GM23248 (cell line): ENCODE measurements around the gene ZER1. TPM values are rescaled to one million over a fixed set of nuclear protein-coding genes. Genes with fewer than 3 reads are reported as not detected.

Experiments used
- DNase-seq: peaks from one replicate; pipeline ENCODE4 v3.0.0-alpha.2; 2015
- H2AFZ ChIP-seq: fragments of 200-600 bp; sonication (generic); 2 replicates; pipeline ENCODE4 v1.6.1; 2016; ENCODE audit warnings: antibody characterized with exemption
- H3F3A ChIP-seq: fragments of 200-600 bp; sonication (generic); 2 replicates; pipeline ENCODE4 v1.6.1; 2016; ENCODE audit warnings: mild to moderate bottlenecking, antibody characterized with exemption, mixed run types; ENCODE audit not compliant: insufficient read depth
- H3K27ac ChIP-seq: fragments of 200-600 bp; sonication (generic); 2 replicates; pipeline ENCODE4 v1.5.1; 2016; ENCODE audit warnings: mild to moderate bottlenecking
- H3K27me3 ChIP-seq: fragments of 200-600 bp; sonication (generic); replicated peaks from 2 replicates; pipeline ENCODE4 v1.6.1; 2016; ENCODE audit warnings: mild to moderate bottlenecking; ENCODE audit not compliant: insufficient read depth
- H3K36me3 ChIP-seq: fragments of 200-600 bp; sonication (generic); 2 replicates; pipeline ENCODE4 v1.6.1; 2016; ENCODE audit warnings: low read depth, mild to moderate bottlenecking
- H3K4me1 ChIP-seq: fragments of 200-600 bp; sonication (generic); 2 replicates; pipeline ENCODE4 v1.6.1; 2016; ENCODE audit warnings: mild to moderate bottlenecking; ENCODE audit not compliant: insufficient read depth
- H3K4me2 ChIP-seq: fragments of 200-600 bp; sonication (generic); one replicate; pipeline ENCODE4 v1.6.1; 2016; ENCODE audit warnings: mild to moderate bottlenecking; ENCODE audit not compliant: unreplicated experiment
- H3K4me3 ChIP-seq: fragments of 200-600 bp; sonication (generic); 2 replicates; pipeline ENCODE4 v1.5.1; 2016; ENCODE audit warnings: mild to moderate bottlenecking
- H3K79me2 ChIP-seq: fragments of 200-600 bp; sonication (generic); 2 replicates; pipeline ENCODE4 v1.6.1; 2016; ENCODE audit warnings: mild to moderate bottlenecking; ENCODE audit not compliant: insufficient read depth
- H3K9ac ChIP-seq: fragments of 200-600 bp; sonication (generic); 2 replicates; pipeline ENCODE4 v1.6.1; 2016; ENCODE audit warnings: mild to moderate bottlenecking
- H3K9me2 ChIP-seq: fragments of 200-600 bp; sonication (generic); 2 replicates; pipeline ENCODE4 v1.6.1; 2016; ENCODE audit warnings: mixed run types, mild to moderate bottlenecking, moderate library complexity; ENCODE audit not compliant: insufficient read depth
- H3K9me3 ChIP-seq: fragments of 200-600 bp; sonication (generic); one replicate; pipeline ENCODE4 v1.6.1; 2017; ENCODE audit warnings: low read depth
- H4K20me1 ChIP-seq: fragments of 200-600 bp; sonication (generic); 2 replicates; pipeline ENCODE4 v1.6.0; 2016; ENCODE audit not compliant: insufficient read depth
- EZH2 ChIP-seq: fragments of 200-600 bp; sonication (generic); IDR thresholded peaks from 2 replicates; pipeline ENCODE4 v1.6.1; 2018; ENCODE audit warnings: antibody characterized with exemption, mild to moderate bottlenecking; ENCODE audit not compliant: insufficient read depth, poor library complexity, severe bottlenecking
- EZH2phosphoT487 ChIP-seq: fragments of 200-600 bp; sonication (generic); IDR thresholded peaks from 2 replicates; pipeline ENCODE4 v1.6.1; 2018; ENCODE audit warnings: antibody characterized with exemption, moderate library complexity, mild to moderate bottlenecking, low read depth; ENCODE audit not compliant: insufficient read depth
- WGBS, 2 experiments: methylation state at CpG; one replicate each; pipeline ENCODE4 v1.1.6; 2015 to 2017; ENCODE audit warnings: low lambda C conversion rate in 2 of 2, low coverage in 1 of 2; ENCODE audit errors: missing lambda C conversion rate in 2 of 2; 5-methylcytosine and 5-hydroxymethylcytosine counted together
- in situ Hi-C: fragments of 300-500 bp; cut with MboI; formaldehyde crosslinking; loops from 2 replicates; pipeline ENCODE4 v1.15.0; 2020
- polyA plus RNA-seq: library from polyadenylated mRNA; unstranded; fragments of >200 nt; fragmentation: Nextera tagmentation; extraction: Ambion mirVana; gene quantifications from 2 replicates; pipeline ENCODE4 v1.2.1, GENCODE V29; 2016
- total RNA-seq: library from RNA; depleted of rRNA; stranded (reverse); fragments of >200 nt; shearing (Covaris generic); gene quantifications from 2 replicates; pipeline ENCODE4 v1.2.3, GENCODE V29; 2014

Gene ZER1
- total and polyA plus RNA-seq, 2 experiments from 2014 or later, result 20.0 to 28.9 TPM

GRCh38 chr9:128722380-128723351, 49.1 kb downstream of the ZER1 start:
- H3K4me2 ChIP-seq, result no peak overlapping the region
- no peaks in the 10 kb centered on the region for H3K36me3 ChIP-seq
- no peaks in the 10 kb centered on the region for H3K9me2 ChIP-seq
- H3K79me2 ChIP-seq, result no peaks in the 10 kb centered on the region
- no peaks in the 10 kb centered on the region for H4K20me1 ChIP-seq
- in situ Hi-C loops, result no loop called here
- no peaks in the 10 kb centered on the region for H3K27me3 ChIP-seq
- 0 out of 2 replicates have a peak, but pooled peaks cover 5% of the 10 kb centered on the region for H3F3A ChIP-seq
- no peak for DNase-seq
- H3K4me3 ChIP-seq, result no peak overlapping the region
- TF ChIP-seq EZH2phosphoT487 (no peak), EZH2 (no peak)
- H2AFZ ChIP-seq, result no peak overlapping the region
- H3K9ac ChIP-seq, result no peak overlapping the region
- WGBS, 2 experiments, result 69 to 72% methylated on average over 9 of the region's 9 CpGs
- no peaks in the 10 kb centered on the region for H3K9me3 ChIP-seq
- no peaks in the 10 kb centered on the region for H3K4me1 ChIP-seq
- no peak overlapping the region for H3K27ac ChIP-seq

- Histone ChIP-seq H3K9me3 (no peaks in the 10 kb centered on the region), H3K27me3 (no peaks in the 10 kb centered on the region), H3K4me3 (no peak overlapping the region), H3K9me2 (no peaks in the 10 kb centered on the region), H2AFZ (no peak overlapping the region), H3K27ac (no peak overlapping the region), H3K4me1 (no peaks in the 10 kb centered on the region), H3K4me2 (no peak overlapping the region), H3K79me2 (no peaks in the 10 kb centered on the region), H3K36me3 (no peaks in the 10 kb centered on the region), H3K9ac (no peak overlapping the region), H3F3A (0 out of 2 replicates have a peak, but pooled peaks cover 5% of the 10 kb centered on the region), H4K20me1 (no peaks in the 10 kb centered on the region)
- in situ Hi-C loops, result no loop called here
- TF ChIP-seq EZH2phosphoT487, result no peak
- no peak for TF ChIP-seq EZH2
- 84 to 90% methylated on average over 16 to 18 of the region's 18 CpGs for WGBS, 2 experiments
- DNase-seq, result no peak
These were observed 50.2 kb downstream of the ZER1 start for GRCh38 chr9:128721487-128722010.

DNA sequence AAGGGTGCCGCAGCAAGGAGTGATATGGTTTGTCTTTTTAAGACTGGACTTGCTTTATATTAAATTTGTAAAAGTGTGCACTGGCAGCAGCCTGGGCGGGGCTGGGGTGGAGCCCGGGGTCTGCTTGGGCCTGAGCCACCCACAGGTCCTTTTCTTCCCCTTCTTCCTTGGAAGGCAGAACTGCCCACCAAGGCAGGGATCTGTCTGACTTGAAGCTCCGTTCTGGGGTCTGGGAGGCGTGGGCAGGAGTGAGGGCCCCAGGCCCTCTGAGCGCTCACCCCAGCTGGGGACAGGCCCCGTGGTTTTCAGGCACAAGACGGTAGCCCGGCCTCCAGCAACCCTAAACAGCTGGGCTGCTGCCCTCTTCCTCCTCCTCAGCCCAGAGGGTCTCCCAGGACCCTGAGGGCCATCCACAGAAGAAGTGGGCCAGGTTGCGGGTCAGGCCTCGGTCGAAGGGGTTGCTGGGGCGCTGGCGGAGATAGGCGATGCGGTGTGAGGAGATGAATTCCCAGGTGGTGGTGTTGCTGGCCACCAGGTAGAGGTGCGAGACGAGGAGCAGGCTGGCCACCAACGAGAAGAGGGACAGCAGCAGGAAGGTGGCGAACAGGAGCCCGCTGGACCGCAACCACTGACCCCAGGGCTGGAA, 50.8 kb downstream of the ZER1 start:
- no peaks in the 10 kb centered on the region for H3K79me2 ChIP-seq
- WGBS, 2 experiments, result 93 to 94% methylated on average over 21 to 22 of the region's 22 CpGs
- no peaks in the 10 kb centered on the region for H4K20me1 ChIP-seq
- DNase-seq, result no peak
- TF ChIP-seq EZH2phosphoT487 (no peak), EZH2 (no peak)
- no peaks in the 10 kb centered on the region for H3K9me3 ChIP-seq
- H3K36me3 ChIP-seq, result no peaks in the 10 kb centered on the region
- in situ Hi-C loops, result no loop called here
- no peaks in the 10 kb centered on the region for H3K4me1 ChIP-seq
- H3K9me2 ChIP-seq, result no peaks in the 10 kb centered on the region
- H2AFZ ChIP-seq, result no peak overlapping the region
- 0 out of 2 replicates have a peak, but pooled peaks cover 5% of the 10 kb centered on the region for H3F3A ChIP-seq
- no peak overlapping the region for H3K4me2 ChIP-seq
- H3K27ac ChIP-seq, result no peak overlapping the region
- H3K9ac ChIP-seq, result no peak overlapping the region
- no peak overlapping the region for H3K4me3 ChIP-seq
- H3K27me3 ChIP-seq, result no peaks in the 10 kb centered on the region

DNA sequence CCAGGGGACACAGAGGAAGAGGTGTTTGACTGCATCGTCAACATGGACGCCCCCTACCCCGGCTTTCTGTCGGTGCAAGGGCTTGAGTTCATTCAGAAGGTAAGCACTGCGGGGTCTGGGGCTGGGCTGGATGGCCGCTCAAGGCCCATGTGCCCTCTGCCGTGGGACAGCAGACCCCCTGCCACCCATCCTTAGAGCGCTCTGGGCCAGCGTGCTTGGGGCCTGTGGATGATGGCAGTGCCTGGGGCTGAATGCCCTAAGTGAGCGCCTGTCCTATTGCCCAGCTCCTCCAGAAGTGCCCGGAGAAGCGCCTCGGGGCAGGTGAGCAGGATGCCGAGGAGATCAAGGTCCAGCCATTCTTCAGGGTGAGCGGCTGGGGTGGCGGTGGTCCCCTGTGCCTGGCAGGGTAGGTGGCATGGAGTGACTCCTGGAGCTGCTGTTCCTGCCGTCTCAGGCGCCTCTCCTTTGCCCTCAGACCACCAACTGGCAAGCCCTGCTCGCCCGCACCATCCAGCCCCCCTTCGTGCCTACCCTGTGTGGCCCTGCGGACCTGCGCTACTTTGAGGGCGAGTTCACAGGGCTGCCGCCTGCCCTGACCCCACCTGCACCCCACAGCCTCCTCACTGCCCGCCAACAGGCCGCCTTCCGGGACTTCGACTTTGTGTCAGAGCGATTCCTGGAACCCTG, 51.7 kb downstream of the ZER1 start:
- H3K4me1 ChIP-seq, result no peaks in the 10 kb centered on the region
- TF ChIP-seq EZH2phosphoT487 (no peak), EZH2 (no peak)

More for the DNA sequence above, 51.7 kb downstream of the ZER1 start:
- 0 out of 2 replicates have a peak, but pooled peaks cover 3% of the 10 kb centered on the region for H3F3A ChIP-seq
- no peaks in the 10 kb centered on the region for H3K9me3 ChIP-seq
- no peak overlapping the region for H3K4me2 ChIP-seq
- WGBS, 2 experiments, result 92 to 95% methylated on average over 25 to 30 of the region's 30 CpGs
- no peak overlapping the region for H3K27ac ChIP-seq
- H2AFZ ChIP-seq, result no peak overlapping the region
- no peaks in the 10 kb centered on the region for H3K27me3 ChIP-seq
- no peaks in the 10 kb centered on the region for H3K36me3 ChIP-seq
- H3K9ac ChIP-seq, result no peak overlapping the region
- H3K9me2 ChIP-seq, result no peaks in the 10 kb centered on the region
- no peaks in the 10 kb centered on the region for H3K79me2 ChIP-seq
- no peak overlapping the region for H3K4me3 ChIP-seq
- in situ Hi-C loops, result no loop called here
- DNase-seq, result no peak
- no peaks in the 10 kb centered on the region for H4K20me1 ChIP-seq
